GM21526 (cell line): ENCODE results near the gene KCNG2.
A peak's percentile ranks its signal among the peaks of the same experiment; 100 is the strongest.
"Not testable (repeated sequence)": the region's sequence is repeated elsewhere in the genome, so short reads cannot be mapped to it uniquely, and the experiment has no call there.

ENCODE experiments used
- ATAC-seq: cut with Tn5 transposase; IDR thresholded peaks from one replicate; pipeline ENCODE4 v1.9.1; 2021; ENCODE audit warnings: moderate library complexity; ENCODE audit not compliant: unreplicated experiment, low FRiP score

KCNG2 gene

DNA sequence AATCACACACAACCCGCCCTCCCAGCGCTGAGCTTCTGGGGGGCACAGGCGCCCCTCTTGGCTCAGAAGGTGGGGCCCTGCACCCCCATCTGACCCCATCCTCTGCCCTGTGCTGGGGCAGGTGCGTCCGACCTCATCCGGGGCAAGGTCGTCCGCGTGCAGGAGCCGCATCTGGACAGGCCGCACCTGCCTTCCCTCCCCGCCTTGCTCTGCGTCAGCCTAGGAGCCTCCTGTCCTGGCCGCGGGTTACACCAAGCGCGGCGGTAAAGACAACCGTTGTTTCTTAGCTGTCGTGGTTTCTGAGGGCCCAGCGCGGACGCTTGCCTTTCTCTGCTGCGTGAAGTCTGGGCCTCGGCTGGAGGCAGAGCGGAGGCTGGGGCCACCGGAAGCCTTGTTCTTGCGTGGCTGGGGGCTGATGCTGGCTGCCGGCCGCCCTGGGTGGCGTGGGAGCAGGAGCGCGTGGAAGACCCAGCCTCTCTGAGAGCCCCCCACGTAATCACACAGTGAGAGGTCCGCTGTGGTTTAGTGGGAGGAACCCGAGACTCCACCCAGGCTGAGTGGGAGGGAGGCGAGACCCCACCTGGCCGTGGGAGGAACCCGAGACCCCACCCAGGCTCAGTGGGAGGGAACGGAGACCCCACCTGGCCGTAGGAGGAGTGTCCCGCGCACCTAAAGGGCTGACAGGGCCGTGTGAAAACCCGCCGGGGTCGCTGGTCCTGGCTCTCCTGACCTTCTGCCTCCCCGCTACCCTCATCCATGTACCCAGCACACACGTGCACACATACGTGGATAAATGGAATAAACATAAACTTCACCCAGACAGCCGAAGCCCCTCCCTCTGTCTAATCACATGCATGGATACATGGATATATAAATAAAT is 51.8 kb downstream of the KCNG2 start:
- ATAC-seq: no peak

DNA sequence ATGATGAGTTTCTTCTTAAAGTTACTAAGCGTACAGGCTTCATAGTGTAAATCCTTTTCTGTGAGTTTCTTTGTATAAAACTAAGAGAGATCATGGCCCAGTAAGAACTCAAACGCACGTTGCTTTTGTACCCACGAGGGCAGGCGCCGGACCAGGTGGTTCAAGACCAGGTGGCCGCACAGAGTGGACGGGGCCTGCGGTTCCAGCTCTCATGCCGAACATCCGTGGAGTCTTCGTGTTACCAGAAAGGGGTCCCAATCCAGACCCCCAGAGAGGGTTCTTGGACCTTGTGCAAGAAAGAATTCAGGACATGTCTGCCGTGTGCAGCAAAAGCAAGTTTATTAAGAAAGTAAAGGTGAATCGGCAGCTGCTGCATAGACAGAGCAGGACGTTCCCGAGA is 53.0 kb downstream of the KCNG2 start:
- ATAC-seq: no peak

DNA sequence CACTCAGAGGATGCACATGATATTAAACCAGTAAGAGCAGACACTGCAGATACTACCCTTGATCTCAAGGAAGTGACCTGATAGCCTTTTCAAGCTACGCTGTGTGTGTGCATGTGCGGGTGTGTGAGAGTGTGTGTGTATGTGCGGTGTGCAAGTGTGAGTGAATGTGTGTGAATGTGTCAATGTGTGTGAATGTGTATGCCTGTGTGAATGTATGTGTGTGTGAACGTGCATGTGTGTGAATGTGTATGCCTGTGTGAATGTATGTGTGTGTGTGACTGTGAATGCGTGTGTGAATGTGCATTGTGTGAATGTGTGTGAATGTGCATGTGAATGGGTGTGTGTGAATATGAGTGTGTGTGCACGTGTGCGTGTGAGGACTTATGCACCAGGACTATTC is 53.8 kb downstream of the KCNG2 start:
- no peak for ATAC-seq

DNA sequence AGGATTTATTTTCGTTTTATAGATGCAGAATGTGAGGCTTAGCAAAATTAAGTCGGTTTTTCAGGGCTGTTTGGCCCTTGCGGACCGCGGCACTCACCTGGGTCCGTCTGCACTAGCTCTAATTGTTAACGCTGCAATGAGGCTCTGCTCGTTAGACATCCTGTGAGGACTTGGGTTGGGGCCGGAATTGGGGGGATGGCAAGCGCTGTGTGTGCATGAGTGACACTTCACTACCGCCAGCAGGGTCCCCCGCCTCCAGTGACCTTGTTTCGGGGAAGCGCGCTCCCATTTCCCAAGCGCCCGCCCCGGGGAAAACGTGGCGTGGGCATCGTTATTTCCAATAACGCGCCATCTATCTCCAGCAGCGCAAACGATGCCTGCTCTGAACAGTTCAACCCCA is 54.2 kb downstream of the KCNG2 start:
- ATAC-seq: no peak

DNA sequence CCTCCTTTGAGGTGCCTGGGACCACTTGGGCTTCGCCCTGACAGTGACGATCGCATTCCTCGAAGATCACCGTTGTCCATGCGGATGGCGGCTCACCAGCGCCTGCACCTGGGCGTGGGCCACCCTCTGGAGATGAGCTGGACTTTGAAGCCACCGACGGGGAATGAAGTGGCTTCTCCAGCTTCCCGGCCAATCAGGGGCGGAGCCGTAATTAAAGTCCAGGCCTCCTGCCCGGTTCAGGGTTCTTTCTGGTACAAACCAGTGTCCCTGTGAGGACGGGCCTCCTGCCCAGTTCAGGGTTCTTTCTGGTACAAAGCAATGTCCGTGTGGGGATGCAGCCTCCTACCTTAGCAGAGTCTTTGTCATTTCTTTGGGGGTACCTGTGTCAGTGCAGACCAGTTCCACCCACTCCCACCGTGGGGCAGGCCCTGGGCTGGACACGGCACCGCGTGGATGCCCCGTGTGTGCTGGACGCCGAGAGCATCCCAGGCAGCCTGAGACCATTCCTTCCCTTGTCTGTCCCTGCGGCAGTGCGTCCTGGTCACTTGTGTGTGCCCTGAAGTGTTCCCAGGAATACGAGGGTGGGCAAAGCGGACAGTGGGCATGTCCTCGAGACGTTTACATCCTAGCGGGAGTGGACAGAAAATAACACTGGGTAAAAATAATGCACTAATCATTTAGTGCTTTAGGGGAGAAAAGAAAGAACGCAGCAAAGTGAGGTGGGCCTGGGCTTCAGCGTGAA is 55.0 kb downstream of the KCNG2 start:
- ATAC-seq: no peak

DNA sequence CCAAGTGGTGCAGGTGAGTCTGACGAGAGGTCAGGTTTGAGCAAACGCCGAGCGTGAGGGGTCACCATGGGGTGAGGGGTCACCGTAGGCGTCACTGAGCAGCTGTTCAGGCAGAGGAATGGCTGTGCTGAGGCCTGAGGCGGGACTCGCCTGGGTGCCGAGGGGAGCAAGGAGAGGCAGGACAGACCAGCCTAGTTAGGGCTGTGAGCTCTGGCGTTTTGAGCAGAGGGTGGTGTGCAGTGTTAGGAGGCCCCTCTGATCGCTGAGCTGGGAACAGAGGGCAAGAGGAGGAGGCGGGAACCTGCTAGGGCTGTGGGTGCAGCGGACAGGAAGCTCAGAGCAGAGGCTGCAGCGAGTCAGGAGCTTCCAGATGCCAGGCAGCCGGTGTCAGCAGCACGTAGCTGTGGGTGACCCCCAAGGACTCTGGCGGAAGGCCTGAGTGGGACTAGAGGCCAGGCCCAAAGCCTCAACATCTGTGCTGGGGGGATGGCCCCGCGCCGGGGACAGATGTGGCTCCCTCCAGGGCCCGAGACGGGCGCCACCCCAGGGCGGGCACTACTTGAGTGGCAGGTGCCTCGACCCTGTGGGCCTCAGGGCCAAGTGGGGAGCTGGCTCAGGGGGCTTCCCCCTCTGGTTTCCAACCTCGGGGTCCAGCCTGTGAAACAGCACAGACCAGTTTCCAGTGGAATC is 55.7 kb downstream of the KCNG2 start:
- no peak for ATAC-seq

DNA sequence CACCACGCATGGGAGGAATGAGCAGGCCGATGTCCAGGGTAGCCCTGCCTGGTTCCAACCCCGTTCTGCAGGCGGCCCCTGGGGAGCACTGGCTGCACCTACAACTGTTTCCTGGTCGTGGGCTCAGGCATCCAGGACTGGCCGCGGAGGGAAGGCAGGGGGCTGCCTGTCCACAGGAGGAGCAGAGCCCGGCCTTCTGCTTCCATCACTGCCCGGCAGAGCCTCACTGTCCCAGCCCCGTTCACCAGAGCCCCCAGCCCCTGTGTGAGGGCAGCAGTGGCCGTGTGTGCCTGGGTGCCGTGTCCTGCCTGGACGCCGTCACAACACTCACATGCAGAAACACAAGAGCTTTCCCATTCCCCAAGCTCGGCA is 56.2 kb downstream of the KCNG2 start:
- ATAC-seq: no peak

DNA sequence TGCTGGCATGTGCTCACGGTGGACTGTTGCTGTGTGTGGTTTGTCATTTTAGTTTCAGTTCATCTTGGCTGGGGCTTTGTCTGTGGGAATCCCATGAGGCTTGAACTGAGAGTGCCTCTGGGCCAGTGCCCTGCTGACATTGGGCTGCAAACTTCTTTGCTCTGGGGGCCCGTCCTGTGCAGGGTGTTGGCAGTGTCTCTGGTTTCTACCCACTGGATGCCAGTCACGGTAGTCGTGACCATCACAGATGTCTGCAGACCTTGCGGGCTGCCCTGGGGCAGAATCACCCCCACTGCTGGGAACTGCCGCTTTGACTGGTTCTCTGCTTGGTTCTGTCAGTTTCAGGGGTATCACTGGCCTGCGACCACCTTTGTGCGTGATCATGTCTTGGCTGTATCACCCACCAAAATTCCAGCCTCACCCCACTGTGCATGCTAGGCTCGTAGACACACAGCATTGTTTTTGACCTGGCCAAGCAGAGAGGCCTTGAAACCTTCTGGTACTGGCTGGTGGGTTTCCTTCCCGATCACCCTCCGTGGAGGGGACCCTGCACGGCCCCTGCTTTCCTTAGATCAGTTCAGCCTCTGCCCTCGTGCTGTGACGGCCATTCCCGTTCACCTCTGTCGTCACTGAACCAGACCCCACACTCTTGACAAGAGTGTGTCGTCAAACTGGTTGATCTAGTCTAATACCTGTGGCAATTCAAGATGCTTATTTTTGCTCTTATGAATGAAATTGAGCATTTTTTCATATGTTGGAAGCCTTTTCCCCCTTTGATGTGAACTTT is 57.6 kb downstream of the KCNG2 start:
- ATAC-seq: no peak

DNA sequence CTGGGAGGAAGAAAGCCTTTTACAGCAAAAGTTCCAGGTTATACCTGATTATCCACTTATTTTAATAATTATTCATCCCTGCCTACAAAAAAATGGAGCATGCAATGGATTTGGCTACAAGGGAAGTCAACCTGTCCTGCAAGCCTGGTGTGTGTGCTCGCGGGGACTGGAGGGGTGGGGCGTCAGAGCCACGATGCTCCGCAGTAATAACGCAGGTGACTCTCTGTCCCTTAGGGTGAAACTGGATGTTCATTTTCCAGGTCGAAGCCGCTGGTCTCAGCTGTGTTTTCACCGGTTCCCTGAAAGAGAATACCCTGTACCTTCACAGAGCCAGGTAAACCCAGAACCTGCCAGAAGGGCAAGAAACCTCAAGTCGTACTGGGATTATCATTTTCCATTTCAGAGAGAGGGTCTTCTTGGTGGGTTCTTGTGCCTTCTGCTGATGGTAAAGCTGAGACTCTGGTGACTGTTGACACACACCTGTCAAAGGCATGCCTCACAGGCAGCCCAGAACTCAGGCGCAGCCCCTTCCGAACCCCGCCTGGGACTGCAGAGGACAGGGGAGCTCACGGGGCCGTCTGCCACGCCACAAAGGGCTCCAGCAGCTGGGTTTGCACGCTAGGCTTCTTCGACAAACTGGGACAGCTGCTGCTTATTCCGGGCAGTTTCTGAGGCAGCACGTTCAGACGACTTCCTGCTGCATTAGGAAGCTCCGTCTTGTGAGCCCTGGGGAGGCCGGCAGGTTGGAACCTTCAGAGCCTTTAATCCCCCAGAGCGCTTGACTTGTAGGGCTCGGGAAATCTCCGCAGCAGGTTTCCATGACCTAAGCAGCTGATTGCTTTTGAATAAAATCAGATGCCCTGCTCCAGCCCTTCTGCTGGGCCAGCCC is 58.6 kb downstream of the KCNG2 start:
- ATAC-seq: peak; percentile 55

DNA sequence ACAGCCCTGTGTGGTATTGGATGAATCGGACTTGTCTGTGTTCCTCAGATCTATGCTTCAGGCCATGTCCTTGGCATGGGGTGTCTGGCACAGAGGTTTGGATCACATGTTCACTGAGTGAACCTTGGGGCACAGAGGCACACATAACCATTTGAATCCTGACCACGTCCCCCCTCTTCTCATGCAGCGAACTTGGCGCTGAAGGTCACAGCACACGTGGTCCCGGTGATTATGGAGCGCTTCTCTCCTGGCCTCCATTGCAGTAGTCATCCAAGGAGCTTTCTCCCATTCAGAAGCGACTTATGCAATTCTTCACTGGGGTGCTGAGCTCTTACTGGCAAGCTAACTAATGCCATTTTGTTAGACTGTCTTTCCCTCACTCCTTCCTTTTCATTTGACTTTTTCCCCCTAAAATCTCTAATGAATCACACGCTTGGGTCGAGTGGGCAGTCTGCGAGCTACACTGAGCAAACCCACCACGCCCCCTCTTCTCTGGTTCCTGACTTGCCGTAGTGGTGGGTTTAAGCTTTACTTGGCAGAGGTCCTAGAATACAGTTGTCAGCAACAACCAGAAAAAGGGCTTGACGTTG is 59.4 kb downstream of the KCNG2 start:
- ATAC-seq: no peak

DNA sequence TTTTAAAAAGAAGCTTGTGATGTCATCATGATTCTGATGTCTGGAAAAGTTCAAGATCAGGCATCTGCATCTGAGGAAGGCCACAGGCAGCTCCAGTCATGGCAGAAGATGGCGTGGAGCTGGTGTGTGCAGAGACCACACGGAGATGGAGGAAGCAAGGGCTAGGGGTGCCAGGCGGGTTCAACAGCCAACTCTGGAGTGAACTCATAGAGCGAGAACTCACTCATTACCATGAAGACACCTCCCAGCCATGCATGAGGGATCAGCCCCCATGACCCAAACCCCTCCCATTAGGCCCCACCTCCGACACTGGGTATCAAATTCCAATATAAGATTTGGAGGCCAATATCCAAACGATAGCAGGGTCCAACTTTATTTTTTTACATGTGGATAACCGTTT is 61.6 kb downstream of the KCNG2 start:
- no peak for ATAC-seq

DNA sequence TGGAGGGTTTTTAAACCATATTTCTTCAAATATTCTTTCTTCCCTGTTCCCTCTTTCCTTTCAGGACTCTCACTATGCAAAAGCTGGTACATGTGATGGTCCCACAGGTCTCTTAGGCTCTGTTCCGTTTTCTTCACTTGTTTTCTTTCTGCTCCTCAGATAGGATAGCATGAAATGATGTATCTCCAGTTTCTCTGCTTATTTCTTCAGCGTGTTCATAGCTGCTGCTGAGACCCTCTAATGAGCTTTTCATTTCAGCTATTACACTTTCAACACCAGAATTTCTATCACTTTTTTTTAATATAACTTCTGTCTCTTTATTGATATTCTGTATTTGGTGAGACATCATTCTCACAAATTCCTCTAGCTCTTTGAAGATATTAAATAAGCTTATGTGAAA is 63.9 kb downstream of the KCNG2 start:
- no peak for ATAC-seq

DNA sequence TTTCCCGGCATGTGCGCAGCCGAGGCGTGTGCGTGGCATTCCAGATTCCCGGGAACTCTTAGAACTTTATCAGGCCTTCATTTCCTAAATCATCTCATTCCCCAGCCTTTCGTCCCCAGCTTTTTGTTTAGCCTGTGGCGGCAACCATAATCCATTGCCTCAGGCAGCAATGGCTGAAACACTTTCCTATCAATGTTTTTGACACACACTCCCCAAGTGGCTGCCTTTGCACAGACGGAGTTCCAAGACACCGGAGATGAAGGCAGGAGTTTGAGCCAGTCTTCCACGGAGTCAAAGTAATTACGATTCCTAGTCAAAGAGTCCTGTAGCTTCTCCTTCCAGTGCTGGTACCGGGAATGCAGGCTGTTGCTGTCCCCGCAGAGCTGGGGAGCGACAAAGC is 64.8 kb downstream of the KCNG2 start:
- no peak for ATAC-seq

DNA sequence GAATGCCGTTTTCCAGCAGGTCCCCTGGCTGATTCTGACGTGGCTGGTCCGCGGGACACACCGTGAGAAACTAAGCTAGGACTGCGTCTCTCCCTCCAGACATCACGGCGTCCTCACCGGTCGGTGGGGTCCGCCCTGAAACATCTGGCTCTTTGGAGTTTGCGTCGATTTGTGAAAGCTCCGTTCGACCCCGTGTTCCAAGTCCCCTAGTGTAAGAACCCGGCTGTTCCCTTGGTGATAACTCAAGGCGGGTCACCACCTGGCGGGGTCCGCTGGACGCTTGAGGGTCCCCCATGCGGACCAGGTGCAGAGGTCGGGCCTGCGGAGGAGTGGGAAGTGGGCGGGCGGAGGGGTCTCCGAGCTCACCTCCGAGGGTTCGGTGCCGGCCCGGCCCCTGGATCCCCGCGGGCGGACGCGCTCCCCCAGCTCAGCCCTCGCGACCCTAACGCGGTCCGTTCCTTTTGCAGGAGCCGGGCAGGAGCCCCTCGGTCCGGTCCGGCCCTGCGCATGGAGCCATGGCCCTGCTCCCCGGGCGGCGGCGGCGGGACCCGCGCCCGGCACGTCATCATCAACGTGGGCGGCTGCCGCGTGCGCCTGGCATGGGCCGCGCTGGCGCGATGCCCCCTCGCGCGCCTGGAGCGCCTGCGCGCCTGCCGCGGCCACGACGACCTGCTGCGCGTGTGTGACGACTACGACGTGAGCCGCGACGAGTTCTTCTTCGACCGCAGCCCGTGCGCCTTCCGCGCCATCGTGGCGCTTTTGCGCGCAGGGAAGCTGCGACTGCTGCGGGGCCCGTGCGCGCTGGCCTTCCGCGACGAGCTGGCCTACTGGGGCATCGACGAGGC is 65.6 kb downstream of the KCNG2 start:
- no peak for ATAC-seq

DNA sequence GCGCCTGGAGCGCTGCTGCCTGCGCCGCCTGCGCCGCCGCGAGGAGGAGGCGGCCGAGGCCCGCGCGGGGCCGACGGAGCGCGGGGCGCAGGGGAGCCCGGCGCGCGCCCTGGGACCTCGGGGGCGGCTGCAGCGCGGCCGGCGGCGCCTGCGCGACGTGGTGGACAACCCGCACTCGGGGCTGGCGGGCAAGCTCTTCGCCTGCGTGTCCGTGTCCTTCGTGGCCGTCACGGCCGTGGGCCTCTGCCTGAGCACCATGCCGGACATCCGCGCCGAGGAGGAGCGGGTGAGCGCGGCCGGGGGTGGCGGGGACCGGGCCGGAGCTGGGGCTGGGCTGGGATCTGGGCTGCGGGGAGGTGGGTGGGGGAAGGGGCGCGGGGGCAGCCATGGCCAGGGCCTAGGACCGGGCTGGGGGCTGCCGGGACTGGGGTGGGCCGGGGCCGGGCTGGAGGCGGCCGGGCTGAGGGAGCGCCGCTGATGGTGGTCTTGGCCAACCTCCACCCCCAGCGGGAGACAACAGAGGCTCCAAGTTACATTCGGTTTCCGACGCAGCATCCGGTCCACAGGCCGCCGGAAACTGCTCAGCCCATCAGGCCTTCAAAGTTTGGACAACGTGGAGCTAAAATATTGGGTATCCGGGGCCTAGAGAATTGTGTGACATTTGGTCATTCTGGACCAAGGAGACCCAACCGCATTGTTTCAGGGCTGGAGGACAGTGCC is 66.4 kb downstream of the KCNG2 start:
- ATAC-seq: no peak

DNA sequence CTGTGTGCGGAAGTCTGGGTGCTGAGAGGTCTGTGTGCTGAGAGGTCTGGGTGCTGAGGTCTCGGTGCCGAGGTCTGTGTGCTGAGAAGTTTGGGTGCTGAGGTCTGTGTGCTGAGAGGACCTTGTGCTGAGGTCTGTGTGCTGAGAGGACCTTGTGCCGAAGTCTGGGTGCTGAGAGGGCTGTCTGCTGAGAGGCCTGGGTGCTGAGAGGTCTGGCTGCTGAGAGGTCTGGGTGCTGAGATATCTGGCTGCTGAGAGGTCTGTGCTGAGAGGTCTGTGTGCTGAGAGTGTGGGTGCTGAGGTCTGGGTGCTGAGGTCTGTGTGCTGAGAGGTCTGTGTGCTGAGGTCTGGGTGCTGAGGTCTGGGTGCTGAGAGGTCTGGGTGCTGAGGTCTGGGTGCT is 67.2 kb downstream of the KCNG2 start:
- not testable (repeated sequence) for ATAC-seq

DNA sequence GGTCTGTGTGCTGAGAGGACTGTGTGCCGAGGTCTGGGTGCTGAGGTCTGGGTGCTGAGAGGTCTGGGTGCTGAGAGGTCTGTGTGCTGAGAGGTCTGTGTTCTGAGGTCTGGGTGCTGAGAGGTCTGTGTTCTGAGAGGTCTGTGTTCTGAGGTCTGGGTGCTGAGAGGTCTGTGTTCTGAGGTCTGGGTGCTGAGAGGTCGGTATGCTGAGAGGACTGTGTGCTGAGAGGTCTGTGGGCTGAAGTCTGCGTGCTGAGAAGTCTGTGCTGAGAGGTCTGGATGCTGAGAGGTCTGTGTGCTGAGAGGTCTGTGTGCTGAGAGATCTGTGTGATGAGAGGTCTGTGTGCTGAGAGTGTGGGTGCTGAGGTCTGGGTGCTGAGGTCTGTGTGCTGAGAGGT is 68.2 kb downstream of the KCNG2 start:
- not testable (repeated sequence) for ATAC-seq
